GM19455 (cell line): ENCODE results near the gene MRNIP.
"Not testable (repeated sequence)": the region's sequence is repeated elsewhere in the genome, so short reads cannot be mapped to it uniquely, and the experiment has no call there.

Source experiments
- ATAC-seq: cut with Tn5 transposase; IDR thresholded peaks from one replicate; pipeline ENCODE4 v1.9.1; 2021; ENCODE audit not compliant: unreplicated experiment

The MRNIP gene

DNA sequence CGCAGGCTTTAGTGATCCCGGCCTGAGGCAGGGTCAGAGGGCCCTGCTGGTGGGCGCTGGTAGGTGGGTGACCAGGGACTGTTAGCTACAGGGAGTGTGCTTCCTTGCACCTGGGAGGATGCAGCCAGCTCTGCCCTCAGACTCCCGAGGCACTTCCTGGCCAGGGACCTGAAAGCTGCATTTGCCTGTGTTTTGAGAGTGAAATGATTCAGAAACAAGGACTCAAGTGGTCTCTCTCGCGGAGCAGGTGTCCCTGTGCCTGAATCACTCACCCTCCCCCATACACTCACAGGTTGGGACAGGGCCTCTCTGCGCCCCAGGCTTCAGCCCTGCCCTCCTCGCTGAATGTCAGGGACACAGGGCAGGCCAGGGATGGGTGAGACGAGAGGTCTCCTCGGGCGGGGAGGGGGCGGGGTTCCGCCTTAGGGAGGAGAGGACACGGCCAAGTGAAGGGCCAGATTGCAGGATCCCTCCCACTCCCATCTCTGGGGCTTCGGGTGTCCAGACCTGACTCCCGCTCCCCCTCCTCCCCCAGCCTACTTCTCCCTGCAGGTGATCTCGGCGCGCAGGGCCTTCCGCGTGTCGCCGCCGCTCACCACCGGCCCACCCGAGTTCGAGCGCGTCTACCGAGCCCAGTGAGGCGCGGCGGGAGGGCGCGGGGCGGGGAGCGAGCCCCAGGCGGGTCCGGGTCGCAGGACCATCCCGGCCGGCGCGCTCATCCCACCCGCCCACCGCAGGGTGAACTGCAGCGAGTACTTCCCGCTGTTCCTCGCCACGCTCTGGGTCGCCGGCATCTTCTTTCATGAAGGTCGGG is 63.4 kb downstream of the MRNIP start:
- ATAC-seq = peak; percentile 6

GRCh38 chr5:179794575-179794974 is 64.0 kb downstream of the MRNIP start:
- no peak for ATAC-seq

- ATAC-seq = no peak
These were observed 64.4 kb downstream of the MRNIP start for GRCh38 chr5:179794171-179794570.

DNA sequence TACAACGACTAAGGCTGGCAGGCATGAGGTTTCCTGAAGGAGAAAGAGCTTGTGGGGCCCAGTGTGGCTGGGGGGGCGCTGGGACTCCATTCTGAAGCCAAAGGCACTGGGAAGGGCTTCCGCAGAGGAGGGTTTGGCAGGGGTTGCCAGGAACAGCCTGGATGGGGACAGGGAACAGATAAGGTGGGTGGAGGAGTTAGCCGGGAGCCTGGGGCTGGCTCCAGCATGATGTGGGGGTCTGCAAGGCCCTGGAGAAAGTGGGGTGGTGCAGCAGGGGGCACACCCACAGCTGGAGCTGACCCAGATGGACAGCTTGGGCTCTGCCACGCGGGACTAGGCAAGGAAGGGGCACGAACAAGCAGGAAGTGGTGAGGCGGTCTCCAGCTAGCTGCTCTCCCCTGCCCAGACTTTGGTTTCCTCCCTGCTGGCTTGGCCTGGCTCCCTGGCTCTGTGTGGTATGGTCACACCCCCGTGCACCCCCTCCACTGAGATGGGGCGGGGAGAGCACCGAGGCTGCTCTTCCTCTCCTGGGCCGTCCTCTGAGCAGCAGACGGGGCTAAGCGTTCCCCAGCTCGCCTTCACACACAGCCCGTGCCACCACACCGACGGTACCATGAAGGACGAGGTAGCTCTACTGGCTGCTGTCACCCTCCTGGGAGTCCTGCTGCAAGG is 65.0 kb downstream of the MRNIP start, which contains the start of gene LTC4S:
Gene LTC4S (plus strand): TSS at position 519 of the 672 bp plus-strand sequence. CDS start 95 bp downstream, at position 614.
- ATAC-seq = no peak

- no peak for ATAC-seq
These were observed 65.8 kb downstream of the MRNIP start for GRCh38 chr5:179792612-179793467.

DNA sequence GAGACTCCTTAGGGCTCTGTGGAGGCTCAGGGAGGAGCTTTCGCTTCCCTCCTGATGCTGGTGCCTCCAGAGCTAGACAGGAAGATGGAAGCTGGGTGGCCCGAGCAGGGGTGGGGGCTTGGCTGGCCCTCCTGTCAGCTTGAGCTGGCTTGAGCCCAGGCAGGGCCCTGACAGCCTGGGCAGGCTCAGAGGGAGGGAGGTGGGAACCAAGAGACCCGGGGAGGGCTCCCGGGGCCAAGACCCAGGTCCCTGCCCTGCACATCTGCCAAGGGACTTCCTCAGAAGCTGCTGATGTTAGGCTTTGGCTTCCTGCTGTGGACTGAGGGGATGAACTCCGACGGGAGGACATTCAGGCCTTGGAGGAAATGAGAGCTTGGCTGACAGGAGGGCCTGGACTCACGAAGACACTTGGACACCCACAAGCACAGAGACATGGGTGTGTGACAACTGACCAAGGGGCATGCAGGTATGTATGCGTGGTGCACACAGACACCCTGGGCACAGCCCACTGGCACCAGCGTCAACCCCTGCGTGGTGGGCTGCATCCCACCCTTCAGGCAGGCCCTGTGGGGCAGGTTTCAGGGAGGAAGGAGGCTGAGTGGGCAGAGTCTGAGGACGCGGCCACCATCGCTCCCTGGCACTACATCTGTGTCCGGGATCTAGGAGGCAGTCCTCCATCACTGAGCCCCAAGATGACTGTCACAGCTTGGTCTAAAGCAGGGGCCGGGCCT is 66.6 kb downstream of the MRNIP start:
- ATAC-seq = no peak

GRCh38 chr5:179789278-179789677 is 69.3 kb downstream of the MRNIP start:
- ATAC-seq = not testable (repeated sequence)

GRCh38 chr5:179788193-179788854 is 70.3 kb downstream of the MRNIP start:
- no peak for ATAC-seq
